ENCODE results near the gene TTC36.

- TF ChIP-seq CTCF (IDR thresholded peaks at IDR 0.05 in 4 of 5, conservative IDR thresholded peaks at IDR 0.05 in 1 of 5) (no peak), POLR2A (IDR thresholded peaks at IDR 0.05) (no peak)
Observed at GRCh38 chr11:118524757-118525470, 2.4 kb upstream of the TTC36 start.

Measured in gastrocnemius medialis (tissue), 4 donors.